Prostate gland (tissue), 2 donors: ENCODE results near the gene PLA2G2F.

Source experiments
- POLR2A ChIP-seq: fragments of 450-650 bp; IDR thresholded peaks from one replicate; pipeline ENCODE4 v1.6.1; 2016; ENCODE audit warnings: antibody characterized with exemption, mild to moderate bottlenecking
- TF ChIP-seq, protein P1 (sequence below), 4 experiments: fragments of 200-600 bp in 2 of 4; fragments of 450-650 bp in 2 of 4; sonication (generic) in 2 of 4; IDR thresholded peaks; 1 replicate in 3 of 4; 2 replicates in 1 of 4; pipeline ENCODE4 v1.5.1; 2016 to 2019; ENCODE audit warnings: antibody characterized with exemption in 4 of 4, mild to moderate bottlenecking in 2 of 4, moderate library complexity in 2 of 4

DNA sequence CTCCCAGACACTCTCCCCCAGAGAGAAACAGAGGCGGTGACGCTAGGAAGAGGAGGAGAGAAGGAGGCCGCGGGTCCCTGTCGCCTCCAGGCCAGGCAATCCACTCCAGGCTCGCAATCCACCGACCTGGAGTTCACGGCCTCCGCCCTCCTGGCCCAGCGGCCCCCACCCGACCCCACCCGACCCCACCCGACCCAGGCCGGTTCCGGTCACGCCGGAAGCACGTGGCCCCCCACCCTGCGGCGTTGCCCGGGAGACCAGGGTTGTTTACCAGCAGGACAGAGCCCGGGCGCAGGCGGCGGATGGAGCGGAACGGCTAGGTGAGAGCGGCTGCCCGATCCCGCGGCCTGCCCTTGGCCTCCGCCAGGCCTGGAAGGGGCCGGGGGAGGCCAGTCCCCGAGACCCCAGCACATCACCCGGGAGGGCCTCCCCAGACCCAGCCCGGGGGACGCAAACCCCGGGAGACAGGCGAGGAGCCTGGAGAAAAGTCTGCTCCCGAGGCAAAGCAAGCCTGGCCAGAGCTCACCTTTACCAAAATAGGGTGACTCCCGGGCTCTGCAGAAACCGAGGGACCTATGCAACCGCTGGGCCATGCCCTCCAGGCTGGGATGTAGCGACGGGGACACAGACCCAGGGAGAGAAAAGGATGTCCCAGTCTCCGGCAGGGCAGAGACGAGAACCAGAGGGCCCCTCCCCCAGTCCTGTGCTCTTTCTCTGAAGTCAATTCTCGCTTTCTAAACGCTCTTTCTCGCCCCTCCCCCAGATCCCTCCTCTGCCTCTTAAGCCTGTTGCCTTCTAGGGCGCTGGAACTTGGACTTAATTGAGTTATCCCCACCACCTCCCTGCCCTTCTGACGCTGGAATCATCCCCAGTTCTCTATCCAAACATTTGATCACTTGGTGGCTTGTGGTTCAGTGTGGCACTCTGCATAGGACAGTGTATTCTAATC, 47.0 kb downstream of the PLA2G2F start, which contains the start of the genes PLA2G2C and UBXN10:
- TF ChIP-seq POLR2A, result no peak
- TF ChIP-seq, protein P1, sequence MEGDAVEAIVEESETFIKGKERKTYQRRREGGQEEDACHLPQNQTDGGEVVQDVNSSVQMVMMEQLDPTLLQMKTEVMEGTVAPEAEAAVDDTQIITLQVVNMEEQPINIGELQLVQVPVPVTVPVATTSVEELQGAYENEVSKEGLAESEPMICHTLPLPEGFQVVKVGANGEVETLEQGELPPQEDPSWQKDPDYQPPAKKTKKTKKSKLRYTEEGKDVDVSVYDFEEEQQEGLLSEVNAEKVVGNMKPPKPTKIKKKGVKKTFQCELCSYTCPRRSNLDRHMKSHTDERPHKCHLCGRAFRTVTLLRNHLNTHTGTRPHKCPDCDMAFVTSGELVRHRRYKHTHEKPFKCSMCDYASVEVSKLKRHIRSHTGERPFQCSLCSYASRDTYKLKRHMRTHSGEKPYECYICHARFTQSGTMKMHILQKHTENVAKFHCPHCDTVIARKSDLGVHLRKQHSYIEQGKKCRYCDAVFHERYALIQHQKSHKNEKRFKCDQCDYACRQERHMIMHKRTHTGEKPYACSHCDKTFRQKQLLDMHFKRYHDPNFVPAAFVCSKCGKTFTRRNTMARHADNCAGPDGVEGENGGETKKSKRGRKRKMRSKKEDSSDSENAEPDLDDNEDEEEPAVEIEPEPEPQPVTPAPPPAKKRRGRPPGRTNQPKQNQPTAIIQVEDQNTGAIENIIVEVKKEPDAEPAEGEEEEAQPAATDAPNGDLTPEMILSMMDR (IDR thresholded peaks at IDR 0.05), result no peak
